ENCODE results near the gene CGNL1. TPM values are rescaled to one million over a fixed set of nuclear protein-coding genes. Genes with fewer than 3 reads are reported as not detected.

The CGNL1 gene
- total RNA-seq, 2 experiments from 2014 or later = not detected

GRCh38 chr15:57545995-57546394 is 169.7 kb downstream of the CGNL1 start:
- POLR2A ChIA-PET = no interaction called here
- H3K9me3 Mint-ChIP-seq (ENCODE audit: low read depth) = no peaks in the 10 kb centered on the region
- intact Hi-C loops (cut with DNase I, micrococcal nuclease) = no loop called here
- no peak overlapping the region for H3K27ac Mint-ChIP-seq
- H3K4me1 Mint-ChIP-seq = no peaks in the 10 kb centered on the region
- no peak overlapping the region for H3K4me3 Mint-ChIP-seq
- ATAC-seq = no peak
- H3K36me3 Mint-ChIP-seq (ENCODE audit: low read depth) = no peaks in the 10 kb centered on the region
- DNase-seq = no peak
- no peaks in the 10 kb centered on the region for H3K27me3 Mint-ChIP-seq
- CTCF ChIA-PET = interaction anchor here (0.6 to 2.2 kb wide), 3 partner anchors 22 to 205 kb away, joined by 3 to 8 read pairs (median 3); no protein-coding TSS in a partner anchor

- intact Hi-C loops (cut with DNase I, micrococcal nuclease) = no loop called here
- H3K4me1 Mint-ChIP-seq = no peaks in the 10 kb centered on the region
- H3K36me3 Mint-ChIP-seq (ENCODE audit: low read depth) = no peaks in the 10 kb centered on the region
- no peak overlapping the region for H3K4me3 Mint-ChIP-seq
- POLR2A ChIA-PET = no interaction called here
- no peaks in the 10 kb centered on the region for H3K27me3 Mint-ChIP-seq
- ATAC-seq (no peak), DNase-seq (no peak)
- H3K27ac Mint-ChIP-seq = no peak overlapping the region
- CTCF ChIA-PET = interaction anchor here (0.5 to 2.6 kb wide), 2 partner anchors 13 to 65 kb away, joined by 5 to 10 read pairs; no protein-coding TSS in a partner anchor
- no peaks in the 10 kb centered on the region for H3K9me3 Mint-ChIP-seq (ENCODE audit: low read depth)
These were observed 171.0 kb downstream of the CGNL1 start for GRCh38 chr15:57547243-57547755.

- Mint-ChIP-seq H3K9me3 (ENCODE audit: low read depth) (no peaks in the 10 kb centered on the region), H3K36me3 (ENCODE audit: low read depth) (no peaks in the 10 kb centered on the region), H3K4me3 (no peak overlapping the region), H3K27me3 (no peaks in the 10 kb centered on the region), H3K27ac (no peak overlapping the region), H3K4me1 (no peaks in the 10 kb centered on the region)
- ATAC-seq (no peak), DNase-seq (no peak)
- POLR2A ChIA-PET = no interaction called here
- intact Hi-C loops (cut with DNase I, micrococcal nuclease) = no loop called here
- CTCF ChIA-PET = interaction anchor here (2.6 kb wide), 1 partner anchor 12 kb away, joined by 10 read pairs; no protein-coding TSS in a partner anchor
These were observed 172.0 kb downstream of the CGNL1 start for GRCh38 chr15:57548351-57548750.

GRCh38 chr15:57548835-57549234 is 172.5 kb downstream of the CGNL1 start:
- intact Hi-C loops (cut with DNase I, micrococcal nuclease) = no loop called here
- Mint-ChIP-seq H3K9me3 (ENCODE audit: low read depth) (no peaks in the 10 kb centered on the region), H3K4me1 (no peaks in the 10 kb centered on the region), H3K27ac (no peak overlapping the region), H3K4me3 (no peak overlapping the region), H3K27me3 (no peaks in the 10 kb centered on the region), H3K36me3 (ENCODE audit: low read depth) (no peaks in the 10 kb centered on the region)
- POLR2A ChIA-PET = no interaction called here
- CTCF ChIA-PET = interaction anchor here (0.6 to 2.6 kb wide), 3 partner anchors 8 to 1629 kb away, joined by 3 to 10 read pairs (median 3); no protein-coding TSS in a partner anchor
- no peak for ATAC-seq
- DNase-seq = no peak

- ATAC-seq (no peak), DNase-seq (no peak)
- H3K27me3 Mint-ChIP-seq = no peaks in the 10 kb centered on the region
- intact Hi-C loops (cut with DNase I, micrococcal nuclease) = no loop called here
- no peaks in the 10 kb centered on the region for H3K9me3 Mint-ChIP-seq (ENCODE audit: low read depth)
- CTCF ChIA-PET = interaction anchor here (1.3 kb wide), 1 partner anchor 9 kb away, joined by 3 read pairs; no protein-coding TSS in a partner anchor
- H3K27ac Mint-ChIP-seq = no peak overlapping the region
- H3K4me1 Mint-ChIP-seq = no peaks in the 10 kb centered on the region
- no peaks in the 10 kb centered on the region for H3K36me3 Mint-ChIP-seq (ENCODE audit: low read depth)
- no peak overlapping the region for H3K4me3 Mint-ChIP-seq
- POLR2A ChIA-PET = interaction anchor here (0.6 kb wide), 1 partner anchor 148 kb away, joined by 4 read pairs; no protein-coding TSS in a partner anchor
These were observed 173.6 kb downstream of the CGNL1 start for GRCh38 chr15:57549935-57550334.

- POLR2A ChIA-PET = no interaction called here
- CTCF ChIA-PET = no interaction called here
These were observed 174.3 kb downstream of the CGNL1 start for GRCh38 chr15:57550640-57551039.

GRCh38 chr15:57551715-57552677 is 175.7 kb downstream of the CGNL1 start:
- H3K4me1 Mint-ChIP-seq = no peaks in the 10 kb centered on the region
- H3K4me3 Mint-ChIP-seq = no peak overlapping the region
- no peak overlapping the region for H3K27ac Mint-ChIP-seq
- intact Hi-C loops (cut with DNase I, micrococcal nuclease) = no loop called here
- H3K36me3 Mint-ChIP-seq (ENCODE audit: low read depth) = no peaks in the 10 kb centered on the region
- POLR2A ChIA-PET = no interaction called here
- CTCF ChIA-PET = interaction anchor here (1.5 kb wide), 1 partner anchor 23 kb away, joined by 5 read pairs; no protein-coding TSS in a partner anchor
- no peak for DNase-seq
- ATAC-seq = no peak
- no peaks in the 10 kb centered on the region for H3K9me3 Mint-ChIP-seq (ENCODE audit: low read depth)
- H3K27me3 Mint-ChIP-seq = no peaks in the 10 kb centered on the region

More at GRCh38 chr15:57550640-57551039, 174.3 kb downstream of the CGNL1 start:
- Mint-ChIP-seq H3K27ac (no peak overlapping the region), H3K4me1 (no peaks in the 10 kb centered on the region), H3K4me3 (no peak overlapping the region), H3K9me3 (ENCODE audit: low read depth) (no peaks in the 10 kb centered on the region), H3K36me3 (ENCODE audit: low read depth) (no peaks in the 10 kb centered on the region), H3K27me3 (no peaks in the 10 kb centered on the region)
- ATAC-seq (no peak), DNase-seq (no peak)
- intact Hi-C loops (cut with DNase I, micrococcal nuclease) = no loop called here

GRCh38 chr15:57552678-57553334 is 176.5 kb downstream of the CGNL1 start:
- H3K4me3 Mint-ChIP-seq = no peak overlapping the region
- no peaks in the 10 kb centered on the region for H3K27me3 Mint-ChIP-seq
- H3K27ac Mint-ChIP-seq = no peak overlapping the region
- no peaks in the 10 kb centered on the region for H3K4me1 Mint-ChIP-seq
- no peaks in the 10 kb centered on the region for H3K36me3 Mint-ChIP-seq (ENCODE audit: low read depth)
- H3K9me3 Mint-ChIP-seq (ENCODE audit: low read depth) = no peaks in the 10 kb centered on the region
- intact Hi-C loops (cut with DNase I, micrococcal nuclease) = no loop called here
- ATAC-seq (no peak), DNase-seq (no peak)
- POLR2A ChIA-PET = no interaction called here
- CTCF ChIA-PET = interaction anchor here (1.5 kb wide), 1 partner anchor 24 kb away, joined by 5 read pairs; no protein-coding TSS in a partner anchor

- Mint-ChIP-seq H3K27me3 (no peaks in the 10 kb centered on the region), H3K4me3 (no peak overlapping the region), H3K9me3 (ENCODE audit: low read depth) (no peaks in the 10 kb centered on the region), H3K27ac (no peak overlapping the region), H3K4me1 (no peaks in the 10 kb centered on the region), H3K36me3 (ENCODE audit: low read depth) (no peaks in the 10 kb centered on the region)
- intact Hi-C loops (cut with DNase I, micrococcal nuclease) = no loop called here
- POLR2A ChIA-PET = no interaction called here
- DNase-seq (no peak), ATAC-seq (no peak)
- CTCF ChIA-PET = interaction anchor here (0.5 to 1.2 kb wide), 2 partner anchors 179 to 244 kb away, joined by 3 read pairs; no protein-coding TSS in a partner anchor
These were observed 177.2 kb downstream of the CGNL1 start for GRCh38 chr15:57553526-57553925.

- DNase-seq (no peak), ATAC-seq (no peak)
- H3K27me3 Mint-ChIP-seq = no peaks in the 10 kb centered on the region
- no peaks in the 10 kb centered on the region for H3K9me3 Mint-ChIP-seq (ENCODE audit: low read depth)
- no peaks in the 10 kb centered on the region for H3K4me1 Mint-ChIP-seq
- no peaks in the 10 kb centered on the region for H3K36me3 Mint-ChIP-seq (ENCODE audit: low read depth)
- no peak overlapping the region for H3K27ac Mint-ChIP-seq
- POLR2A ChIA-PET = no interaction called here
- CTCF ChIA-PET = interaction anchor here (0.5 to 1.2 kb wide), 3 partner anchors 178 to 316 kb away, joined by 3 read pairs; no protein-coding TSS in a partner anchor
- H3K4me3 Mint-ChIP-seq = no peak overlapping the region
- intact Hi-C loops (cut with DNase I, micrococcal nuclease) = no loop called here
These were observed 177.9 kb downstream of the CGNL1 start for GRCh38 chr15:57554063-57554811.

GRCh38 chr15:57554812-57555179 is 178.5 kb downstream of the CGNL1 start:
- Mint-ChIP-seq H3K4me3 (no peak overlapping the region), H3K27ac (no peak overlapping the region), H3K36me3 (ENCODE audit: low read depth) (no peaks in the 10 kb centered on the region), H3K4me1 (no peaks in the 10 kb centered on the region), H3K9me3 (ENCODE audit: low read depth) (no peaks in the 10 kb centered on the region), H3K27me3 (no peaks in the 10 kb centered on the region)
- no peak for DNase-seq
- intact Hi-C loops (cut with DNase I, micrococcal nuclease) = no loop called here
- ChIA-PET CTCF (interaction anchor here (0.7 to 1.2 kb wide), 2 partner anchors 178 to 315 kb away, joined by 3 read pairs; no protein-coding TSS in a partner anchor), POLR2A (no interaction called here)
- ATAC-seq = no peak
